SJSA1 (cell line): ENCODE results near the gene PCDHB10. TPM values are rescaled to one million over a fixed set of nuclear protein-coding genes. Genes with fewer than 3 reads are reported as not detected.
"Not testable (repeated sequence)": the region's sequence is repeated elsewhere in the genome, so short reads cannot be mapped to it uniquely, and the experiment has no call there.

Experiments
- DNase-seq, 2 experiments: peaks; one replicate each; pipeline ENCODE4 v3.0.0-alpha.2; 2015 to 2020; ENCODE audit warnings: low spot score in 2 of 2, low read depth in 1 of 2
- H3K27ac ChIP-seq: fragments of 250-450 bp; sonication (Bioruptor Pico); 2 replicates; pipeline ENCODE4 v1.5.1; 2020; ENCODE audit warnings: mild to moderate bottlenecking, moderate library complexity
- H3K27me3 ChIP-seq: fragments of 250-450 bp; sonication (Bioruptor Pico); replicated peaks from 2 replicates; pipeline ENCODE4 v1.5.1; 2020; ENCODE audit warnings: mild to moderate bottlenecking, moderate library complexity
- H3K36me3 ChIP-seq: fragments of 250-450 bp; sonication (Bioruptor Pico); 2 replicates; pipeline ENCODE4 v1.5.1; 2020; ENCODE audit warnings: mild to moderate bottlenecking
- H3K4me1 ChIP-seq: fragments of 250-450 bp; sonication (Bioruptor Pico); replicated peaks from 2 replicates; pipeline ENCODE4 v1.6.1; 2021; ENCODE audit warnings: mild to moderate bottlenecking
- H3K4me3 ChIP-seq: fragments of 250-450 bp; sonication (Bioruptor Pico); 2 replicates; pipeline ENCODE4 v1.5.1; 2020; ENCODE audit warnings: mild to moderate bottlenecking
- H3K9me3 ChIP-seq: fragments of 250-450 bp; sonication (Bioruptor Pico); replicated peaks from 2 replicates; pipeline ENCODE4 v1.5.1; 2020; ENCODE audit warnings: mild to moderate bottlenecking
- total RNA-seq: library from RNA; depleted of rRNA; stranded (reverse); fragments of >200 nt; shearing (Covaris generic); gene quantifications from 2 replicates; pipeline ENCODE4 v1.2.3, GENCODE V29; 2014; rRNA removed

Gene PCDHB10
- 3.3 and 4.7 TPM in 2 replicates for total RNA-seq

DNA sequence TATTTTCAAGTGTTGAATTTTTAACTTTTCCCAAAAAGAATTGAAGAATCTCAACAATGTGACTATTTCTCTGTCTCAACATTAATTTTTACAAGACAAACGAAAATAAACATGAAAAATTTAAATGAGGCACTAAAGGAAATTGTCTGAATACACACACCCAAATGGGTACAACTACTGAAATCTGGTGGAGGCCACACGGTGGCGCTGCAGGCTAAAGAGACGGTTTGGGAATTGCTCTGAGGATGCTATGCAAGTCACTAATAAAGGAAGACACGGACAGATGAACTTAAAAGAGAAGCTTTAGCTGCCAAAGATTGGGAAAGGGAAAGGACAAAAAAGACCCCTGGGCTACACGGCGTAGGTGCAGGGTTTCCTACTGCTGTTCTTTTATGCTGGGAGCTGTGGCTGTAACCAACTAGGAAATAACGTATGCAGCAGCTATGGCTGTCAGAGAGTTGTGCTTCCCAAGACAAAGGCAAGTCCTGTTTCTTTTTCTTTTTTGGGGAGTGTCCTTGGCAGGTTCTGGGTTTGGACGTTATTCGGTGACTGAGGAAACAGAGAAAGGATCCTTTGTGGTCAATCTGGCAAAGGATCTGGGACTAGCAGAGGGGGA, at the start of gene PCDHB10:
Gene PCDHB10, plus strand, starts transcription at position 244 of the 616 bp plus-strand sequence. Its CDS starts 200 bp downstream, at position 444.
- DNase-seq: peak; percentile 31 to 39
- H3K4me3 ChIP-seq: no peak within 1 kb of the TSS
- H3K36me3 ChIP-seq: peaks cover 3% of the 10 kb centered on the region; the same call in 1 of the 2 replicates

DNA sequence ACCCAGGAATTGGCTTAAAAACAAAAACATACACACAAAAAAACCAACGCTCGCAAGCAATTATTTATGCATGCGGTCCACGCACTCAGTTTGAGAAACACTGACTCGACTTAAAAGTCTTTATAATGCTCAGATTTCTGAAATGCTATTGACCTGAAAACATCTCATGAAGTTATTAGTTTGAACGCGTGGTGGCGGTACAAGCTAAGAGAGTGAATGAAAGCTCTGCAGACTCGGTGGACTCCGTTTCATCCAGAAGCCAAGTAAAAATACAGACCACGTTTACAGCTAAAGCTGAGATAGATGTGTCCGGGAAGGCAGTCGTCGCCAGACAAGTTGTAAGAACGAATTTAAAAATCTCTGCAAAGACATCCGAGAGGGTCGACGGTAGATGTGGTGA, 42.3 kb upstream of the PCDHB10 start, which contains the start of gene PCDHB6:
Gene PCDHB6, plus strand, starts transcription at position 246 of the 400 bp plus-strand sequence. CDS start 201 bp downstream, outside the sequence.
- H3K27ac ChIP-seq: no peak within 1 kb of the TSS
- H3K27me3 ChIP-seq: no peaks in the 10 kb centered on the region
- H3K4me3 ChIP-seq: no peak within 1 kb of the TSS
- no peaks in the 10 kb centered on the region for H3K4me1 ChIP-seq
- H3K9me3 ChIP-seq: peaks cover 14% of the 10 kb centered on the region
- H3K36me3 ChIP-seq: no peaks in the 10 kb centered on the region
- no peak for DNase-seq

More for the DNA sequence above, at the start of gene PCDHB10:
- no peaks in the 10 kb centered on the region for H3K27me3 ChIP-seq
- H3K4me1 ChIP-seq: no peaks in the 10 kb centered on the region
- H3K27ac ChIP-seq: no peak within 1 kb of the TSS
- H3K9me3 ChIP-seq: peaks cover 3% of the 10 kb centered on the region

GRCh38 chr5:141150224-141150992, 41.7 kb upstream of the PCDHB10 start:
- Histone ChIP-seq H3K4me1 (no peaks in the 10 kb centered on the region), H3K27ac (no peak overlapping the region), H3K27me3 (no peaks in the 10 kb centered on the region), H3K9me3 (peaks cover 15% of the 10 kb centered on the region), H3K36me3 (no peaks in the 10 kb centered on the region), H3K4me3 (no peak overlapping the region)
- DNase-seq: no peak

DNA sequence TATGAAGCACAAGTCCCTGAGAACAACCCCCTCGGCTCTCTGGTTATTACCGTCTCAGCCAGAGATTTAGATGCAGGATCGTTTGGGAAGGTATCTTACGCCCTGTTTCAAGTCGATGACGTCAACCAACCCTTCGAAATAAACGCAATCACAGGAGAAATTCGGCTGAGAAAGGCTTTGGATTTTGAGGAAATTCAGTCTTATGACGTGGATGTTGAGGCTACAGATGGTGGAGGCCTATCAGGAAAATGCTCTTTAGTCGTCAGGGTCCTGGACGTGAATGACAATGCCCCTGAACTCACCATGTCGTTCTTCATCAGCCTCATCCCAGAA, 41.2 kb upstream of the PCDHB10 start:
- no peak overlapping the region for H3K27ac ChIP-seq
- H3K36me3 ChIP-seq: no peaks in the 10 kb centered on the region
- no peak for DNase-seq
- peaks cover 20% of the 10 kb centered on the region for H3K9me3 ChIP-seq
- H3K27me3 ChIP-seq: no peaks in the 10 kb centered on the region
- no peaks in the 10 kb centered on the region for H3K4me1 ChIP-seq
- H3K4me3 ChIP-seq: no peak overlapping the region

- H3K27me3 ChIP-seq, H3K4me1 ChIP-seq, DNase-seq, H3K36me3 ChIP-seq, H3K4me3 ChIP-seq, H3K27ac ChIP-seq: not testable (repeated sequence)
- peaks cover 26% of the 10 kb centered on the region for H3K9me3 ChIP-seq
Observed at GRCh38 chr5:141151632-141152031, 40.5 kb upstream of the PCDHB10 start.

- H3K27ac ChIP-seq, DNase-seq, H3K36me3 ChIP-seq, H3K27me3 ChIP-seq, H3K4me1 ChIP-seq, H3K4me3 ChIP-seq: not testable (repeated sequence)
- H3K9me3 ChIP-seq: peaks cover 26% of the 10 kb centered on the region
Observed at GRCh38 chr5:141152096-141152495, 40.1 kb upstream of the PCDHB10 start.

- no peaks in the 10 kb centered on the region for H3K4me1 ChIP-seq
- no peaks in the 10 kb centered on the region for H3K36me3 ChIP-seq
- no peak overlapping the region for H3K27ac ChIP-seq
- no peak overlapping the region for H3K4me3 ChIP-seq
- H3K27me3 ChIP-seq: no peaks in the 10 kb centered on the region
- no peak for DNase-seq
- peaks cover 22% of the 10 kb centered on the region for H3K9me3 ChIP-seq
Observed at GRCh38 chr5:141155540-141156374, 36.4 kb upstream of the PCDHB10 start.

- DNase-seq, H3K27ac ChIP-seq, H3K4me1 ChIP-seq, H3K27me3 ChIP-seq, H3K4me3 ChIP-seq, H3K36me3 ChIP-seq: not testable (repeated sequence)
- peaks cover 19% of the 10 kb centered on the region for H3K9me3 ChIP-seq
Observed at GRCh38 chr5:141157356-141157755, 34.8 kb upstream of the PCDHB10 start.

GRCh38 chr5:141157901-141158300, 34.3 kb upstream of the PCDHB10 start:
- H3K36me3 ChIP-seq, H3K4me1 ChIP-seq, DNase-seq, H3K27ac ChIP-seq, H3K4me3 ChIP-seq, H3K27me3 ChIP-seq: not testable (repeated sequence)
- peaks cover 19% of the 10 kb centered on the region for H3K9me3 ChIP-seq

- Histone ChIP-seq H3K9me3 (peaks cover 3% of the 10 kb centered on the region; the same call in 1 of the 2 replicates), H3K4me1 (no peaks in the 10 kb centered on the region), H3K27ac (no peak within 1 kb of the TSS), H3K36me3 (no peaks in the 10 kb centered on the region), H3K27me3 (no peaks in the 10 kb centered on the region), H3K4me3 (no peak within 1 kb of the TSS)
- DNase-seq: peak in 1 of 2 experiments; percentile 23
Observed at GRCh38 chr5:141172381-141173204, 19.6 kb upstream of the PCDHB10 start, which contains the start of gene PCDHB7. Gene PCDHB7, plus strand, starts transcription at chr5:141172644. Its CDS starts 192 bp downstream, at chr5:141172836.

- not testable (repeated sequence) for H3K27me3 ChIP-seq, H3K9me3 ChIP-seq, H3K36me3 ChIP-seq, H3K4me1 ChIP-seq, H3K27ac ChIP-seq, H3K4me3 ChIP-seq
- peak in 1 of 2 experiments; percentile 30 for DNase-seq
Observed at GRCh38 chr5:141174291-141175104, 17.7 kb upstream of the PCDHB10 start.

GRCh38 chr5:141175933-141176332, 16.2 kb upstream of the PCDHB10 start:
- Histone ChIP-seq H3K27me3 (no peaks in the 10 kb centered on the region), H3K36me3 (no peaks in the 10 kb centered on the region), H3K4me3 (no peak overlapping the region), H3K27ac (no peak overlapping the region), H3K9me3 (peaks cover 3% of the 10 kb centered on the region; the same call in 1 of the 2 replicates), H3K4me1 (no peaks in the 10 kb centered on the region)
- no peak for DNase-seq
